Sigmoid colon (tissue), 7 donors: ENCODE measurements around the gene CAGE1. TPM values are rescaled to one million over a fixed set of nuclear protein-coding genes. Genes with fewer than 3 reads are reported as not detected.

ENCODE experiments used
- DNase-seq: peaks from one replicate; pipeline ENCODE4 v3.0.0-alpha.2; 2019
- H3K27ac ChIP-seq, 4 donors: fragments of 200-600 bp; sonication (generic); one replicate each; pipeline ENCODE4 v1.5.1; 2016 to 2019; ENCODE audit warnings: mild to moderate bottlenecking in 1 of 4
- H3K27me3 ChIP-seq, 3 donors: fragments of 200-600 bp; sonication (generic); one replicate each; pipeline ENCODE4 v1.5.1; 2019; ENCODE audit warnings: mild to moderate bottlenecking in 1 of 3
- H3K36me3 ChIP-seq, 4 donors: fragments of 200-600 bp; sonication (generic); one replicate each; pipeline ENCODE4 v1.5.1; 2016 to 2019
- H3K4me1 ChIP-seq, 4 donors: fragments of 200-600 bp; sonication (generic); one replicate each; pipeline ENCODE4 v1.5.1; 2017 to 2019
- H3K4me3 ChIP-seq, 4 donors: fragments of 200-600 bp; sonication (generic); one replicate each; pipeline ENCODE4 v1.5.1; 2017 to 2019; ENCODE audit warnings: mild to moderate bottlenecking in 2 of 4, moderate library complexity in 1 of 4
- H3K9me3 ChIP-seq, 4 donors: fragments of 200-600 bp in 3 of 4; sonication (generic) in 3 of 4; one replicate each; pipeline versions ENCODE4 v1.5.1 to v1.6.1; 2013 to 2019
- EP300 ChIP-seq, 4 donors: sonication (generic); formaldehyde crosslinking; IDR thresholded peaks; one replicate each; pipeline ENCODE4 v1.6.1; 2017; ENCODE audit warnings: antibody characterized with exemption in 4 of 4
- POLR2A ChIP-seq, 2 donors: fragments of 450-650 bp; IDR thresholded peaks; one replicate each; pipeline ENCODE4 v1.6.1; 2016; ENCODE audit warnings: antibody characterized with exemption in 2 of 2, mild to moderate bottlenecking in 2 of 2, moderate library complexity in 2 of 2
- POLR2AphosphoS5 ChIP-seq, 4 donors: sonication (generic); formaldehyde crosslinking; IDR thresholded peaks; one replicate each; pipeline ENCODE4 v1.6.1; 2017; ENCODE audit warnings: antibody characterized with exemption in 4 of 4
- WGBS, 2 donors: extraction: QIAGEN DNeasy Blood & Tissue Kit; methylation state at CpG; one replicate each; pipeline ENCODE4 v1.1.7; 2013; 5-methylcytosine and 5-hydroxymethylcytosine counted together
- intact Hi-C: fragments of 100-400 bp; cut with DNase I; formaldehyde crosslinking; loops from one replicate; pipeline ENCODE4 v1.15.1; 2023
- polyA plus RNA-seq, 3 donors: library from polyadenylated mRNA; stranded (reverse); fragments of 200-250 nt; gene quantifications; one replicate each; pipeline ENCODE4 v1.2.3, GENCODE V29; 2013
- total RNA-seq, 4 donors: library from RNA; depleted of rRNA; stranded (reverse); fragments of >200 nt; gene quantifications; one replicate each; pipeline ENCODE4 v1.1.0, GENCODE V29; 2016
- TF ChIP-seq, protein P1 (sequence below), 4 experiments: fragments of 450-650 bp in 3 of 4; fragments of 200-600 bp in 1 of 4; IDR thresholded peaks; one replicate each; pipeline ENCODE4 v1.5.1; 2016 to 2019; ENCODE audit warnings: antibody characterized with exemption in 4 of 4, mild to moderate bottlenecking in 3 of 4, moderate library complexity in 2 of 4
- donor health status: healthy with polysubstance abuse.
- donor health status: Bipolar disorder and iron deficiency.
- donor health status: healthy.

The CAGE1 gene
- total and polyA plus RNA-seq, 7 donors: 0.04 TPM; not detected in 6

DNA sequence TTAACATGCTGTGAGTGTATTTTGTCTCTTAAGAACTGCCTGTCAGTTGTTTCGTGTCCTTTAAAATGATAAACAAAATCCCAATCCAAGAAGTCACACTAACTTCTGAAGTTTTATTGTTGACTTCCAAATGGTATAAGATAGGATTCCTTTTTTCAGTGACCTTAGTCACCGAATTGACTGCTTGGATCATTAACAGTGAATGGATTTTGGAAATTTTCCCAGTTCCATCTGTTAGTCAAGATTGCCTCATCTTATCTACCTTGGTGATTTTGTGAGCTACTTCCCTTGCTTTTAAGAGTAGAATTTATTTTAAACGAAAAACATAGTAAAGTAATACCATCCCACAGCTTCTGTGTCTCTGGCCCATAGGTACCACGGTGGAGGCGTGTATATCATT is 15.0 kb upstream of the CAGE1 start:
- intact Hi-C loops: no loop called here
- Histone ChIP-seq H3K36me3 (peaks cover 8 to 99% (median 34%) of the 10 kb centered on the region in 4 donors), H3K27ac (no peak overlapping the region), H3K4me3 (no peak overlapping the region), H3K9me3 (no peaks in the 10 kb centered on the region), H3K27me3 (no peaks in the 10 kb centered on the region), H3K4me1 (no peaks in the 10 kb centered on the region)
- 78 to 92% methylated on average over 5 of the region's 5 CpGs for WGBS, 2 donors
- TF ChIP-seq POLR2AphosphoS5 (IDR thresholded peaks at IDR 0.05) (no peak), POLR2A (IDR thresholded peaks at IDR 0.05) (no peak), EP300 (IDR thresholded peaks at IDR 0.05) (no peak)
- TF ChIP-seq, protein P1, sequence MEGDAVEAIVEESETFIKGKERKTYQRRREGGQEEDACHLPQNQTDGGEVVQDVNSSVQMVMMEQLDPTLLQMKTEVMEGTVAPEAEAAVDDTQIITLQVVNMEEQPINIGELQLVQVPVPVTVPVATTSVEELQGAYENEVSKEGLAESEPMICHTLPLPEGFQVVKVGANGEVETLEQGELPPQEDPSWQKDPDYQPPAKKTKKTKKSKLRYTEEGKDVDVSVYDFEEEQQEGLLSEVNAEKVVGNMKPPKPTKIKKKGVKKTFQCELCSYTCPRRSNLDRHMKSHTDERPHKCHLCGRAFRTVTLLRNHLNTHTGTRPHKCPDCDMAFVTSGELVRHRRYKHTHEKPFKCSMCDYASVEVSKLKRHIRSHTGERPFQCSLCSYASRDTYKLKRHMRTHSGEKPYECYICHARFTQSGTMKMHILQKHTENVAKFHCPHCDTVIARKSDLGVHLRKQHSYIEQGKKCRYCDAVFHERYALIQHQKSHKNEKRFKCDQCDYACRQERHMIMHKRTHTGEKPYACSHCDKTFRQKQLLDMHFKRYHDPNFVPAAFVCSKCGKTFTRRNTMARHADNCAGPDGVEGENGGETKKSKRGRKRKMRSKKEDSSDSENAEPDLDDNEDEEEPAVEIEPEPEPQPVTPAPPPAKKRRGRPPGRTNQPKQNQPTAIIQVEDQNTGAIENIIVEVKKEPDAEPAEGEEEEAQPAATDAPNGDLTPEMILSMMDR (IDR thresholded peaks at IDR 0.05): no peak
- DNase-seq: no peak

DNA sequence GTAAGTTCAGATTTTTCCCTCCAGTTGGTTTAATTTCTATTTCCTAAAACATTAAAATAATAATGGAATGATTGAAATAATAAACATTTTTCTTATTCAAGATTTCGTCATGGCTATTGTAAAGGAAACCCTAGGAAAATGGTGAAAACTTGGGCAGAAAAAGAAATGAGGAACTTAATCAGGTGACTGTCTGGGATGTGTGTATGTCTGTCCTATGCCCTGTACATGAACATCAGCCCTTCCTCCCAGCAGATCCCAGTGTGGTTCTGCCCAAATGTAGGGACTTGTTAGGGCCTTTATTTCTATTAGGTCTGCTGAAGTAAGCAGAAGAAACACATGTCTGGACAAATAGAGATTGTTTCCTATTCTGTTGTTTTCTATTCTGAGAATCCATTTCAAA is 13.2 kb upstream of the CAGE1 start:
- 83 to 89% methylated on average over 1 of the region's 1 CpG for WGBS, 2 donors
- intact Hi-C loops: no loop called here
- DNase-seq: no peak

DNA sequence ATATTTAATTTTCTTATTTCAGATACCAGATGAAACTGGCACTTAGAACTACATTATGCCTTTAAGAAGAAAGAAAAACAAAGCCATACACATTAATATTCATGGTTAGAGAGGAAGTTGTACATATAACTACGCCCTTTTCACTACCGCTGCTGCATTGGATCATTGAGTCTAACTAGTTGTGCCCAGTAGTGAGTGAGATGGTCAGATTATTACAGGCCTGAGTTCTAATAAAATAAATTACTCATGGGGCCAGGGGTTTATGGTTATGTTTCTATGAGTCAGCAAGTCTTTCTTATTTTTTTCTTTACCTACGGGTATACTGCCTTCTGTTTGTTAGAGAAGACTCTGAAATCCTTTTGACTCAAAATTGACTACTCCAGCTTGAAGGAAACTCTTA is 11.5 kb upstream of the CAGE1 start:
- no peak for DNase-seq
- no peaks in the 10 kb centered on the region for H3K9me3 ChIP-seq
- WGBS, 2 donors: 82 to 83% methylated on average over 3 of the region's 3 CpGs
- peaks cover 0 to 97% (median 27%) of the 10 kb centered on the region in 4 donors for H3K36me3 ChIP-seq
- TF ChIP-seq EP300 (IDR thresholded peaks at IDR 0.05): no peak
- TF ChIP-seq, protein P1 (IDR thresholded peaks at IDR 0.05): no peak
- no peak for TF ChIP-seq POLR2AphosphoS5 (IDR thresholded peaks at IDR 0.05)
- no peak for TF ChIP-seq POLR2A (IDR thresholded peaks at IDR 0.05)
- H3K27me3 ChIP-seq: no peaks in the 10 kb centered on the region
- no peaks in the 10 kb centered on the region for H3K4me1 ChIP-seq
- no peak overlapping the region for H3K4me3 ChIP-seq
- intact Hi-C loops: no loop called here
- H3K27ac ChIP-seq: no peak overlapping the region

More for the DNA sequence above, 13.2 kb upstream of the CAGE1 start:
- H3K27ac ChIP-seq: no peak overlapping the region
- TF ChIP-seq POLR2AphosphoS5 (IDR thresholded peaks at IDR 0.05) (no peak), EP300 (IDR thresholded peaks at IDR 0.05) (no peak), POLR2A (IDR thresholded peaks at IDR 0.05) (no peak)
- TF ChIP-seq, protein P1 (IDR thresholded peaks at IDR 0.05): no peak
- no peaks in the 10 kb centered on the region for H3K4me1 ChIP-seq
- H3K36me3 ChIP-seq: peaks cover 4 to 97% (median 34%) of the 10 kb centered on the region in 4 donors
- H3K9me3 ChIP-seq: no peaks in the 10 kb centered on the region
- no peaks in the 10 kb centered on the region for H3K27me3 ChIP-seq
- H3K4me3 ChIP-seq: no peak overlapping the region

DNA sequence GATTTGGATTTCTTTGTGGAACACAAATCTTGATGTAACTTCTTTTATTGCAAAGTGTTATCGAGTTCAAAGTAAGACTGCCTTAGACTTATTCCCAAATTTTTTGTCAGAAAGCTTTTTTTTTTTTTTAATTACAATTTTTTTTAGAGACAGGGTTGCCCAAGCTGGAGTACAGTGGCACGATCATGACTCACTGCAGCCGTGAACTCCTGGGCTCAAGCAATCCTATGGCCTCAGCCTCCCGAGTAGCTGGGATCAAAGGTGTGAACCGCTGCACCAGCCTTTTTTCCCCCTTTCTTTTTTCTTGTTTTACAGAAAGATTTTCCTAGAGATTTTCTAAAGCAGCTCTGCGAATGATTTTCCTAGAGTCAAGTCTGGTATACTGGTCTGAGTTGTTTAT is 2.9 kb upstream of the CAGE1 start:
- intact Hi-C loops: no loop called here
- WGBS, 2 donors: 85 to 90% methylated on average over 6 of the region's 6 CpGs
- H3K9me3 ChIP-seq: no peaks in the 10 kb centered on the region
- H3K27me3 ChIP-seq: no peaks in the 10 kb centered on the region
- H3K36me3 ChIP-seq: peaks cover 0 to 50% (median 4%) of the 10 kb centered on the region in 4 donors
- H3K27ac ChIP-seq: no peak overlapping the region
- H3K4me1 ChIP-seq: peaks cover 0 to 29% (median 22%) of the 10 kb centered on the region in 4 donors
- H3K4me3 ChIP-seq: no peak overlapping the region
- TF ChIP-seq POLR2A (IDR thresholded peaks at IDR 0.05): no peak
- TF ChIP-seq, protein P1 (IDR thresholded peaks at IDR 0.05): no peak
- TF ChIP-seq POLR2AphosphoS5 (IDR thresholded peaks at IDR 0.05): no peak
- TF ChIP-seq EP300 (IDR thresholded peaks at IDR 0.05): no peak
- no peak for DNase-seq

DNA sequence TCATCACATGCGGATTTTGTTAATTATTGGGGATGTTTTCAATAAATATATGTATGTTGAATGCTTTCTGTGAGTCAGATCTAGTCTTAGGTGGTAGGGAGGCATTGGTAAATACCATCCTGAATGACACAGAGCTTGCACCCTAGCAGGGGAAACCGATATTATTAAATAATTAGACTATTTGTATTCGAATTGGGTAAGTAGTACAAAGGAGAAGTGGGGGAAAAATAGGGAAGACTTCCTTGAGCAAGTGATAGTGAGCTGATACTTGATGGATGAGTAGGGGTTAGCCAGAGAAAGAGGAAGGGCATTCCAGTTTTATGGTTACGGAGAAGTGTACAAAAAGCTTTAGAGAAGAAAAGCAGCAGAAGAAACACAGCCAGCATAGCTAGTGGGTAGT is 1.6 kb upstream of the CAGE1 start:
- Histone ChIP-seq H3K36me3 (peaks cover 0 to 37% (median 4%) of the 10 kb centered on the region in 4 donors), H3K4me3 (peak overlapping the region in 1 of 4 donors; percentile 64), H3K4me1 (peaks cover 0 to 29% (median 22%) of the 10 kb centered on the region in 4 donors), H3K9me3 (no peaks in the 10 kb centered on the region), H3K27me3 (no peaks in the 10 kb centered on the region), H3K27ac (no peak overlapping the region)
- DNase-seq: no peak
- WGBS, 2 donors: 78 to 87% methylated on average over 4 of the region's 4 CpGs
- TF ChIP-seq, protein P1 (IDR thresholded peaks at IDR 0.05): no peak
- TF ChIP-seq POLR2AphosphoS5 (IDR thresholded peaks at IDR 0.05): no peak
- no peak for TF ChIP-seq POLR2A (IDR thresholded peaks at IDR 0.05)
- TF ChIP-seq EP300 (IDR thresholded peaks at IDR 0.05): no peak
- intact Hi-C loops: no loop called here
